OCI-LY7 (cell line): Measurements from ENCODE around the gene HEATR5B. TPM values are rescaled to one million over a fixed set of nuclear protein-coding genes. Genes with fewer than 3 reads are reported as not detected.

ENCODE experiments used
- BruUV-seq: library from RNA; stranded (reverse); fragments of 400-500 nt; replicated peaks from 2 replicates; lab custom pipeline; 2021; lab: Mats Ljungman, UMichigan
- CTCF ChIA-PET: fragments of 300-600 bp; sonication (Branson Sonifier 250); formaldehyde crosslinking; loops from one replicate; lab custom pipeline; 2022; ENCODE audit warnings: antibody characterized with exemption; ENCODE audit not compliant: unreplicated experiment; lab: Charles Lee
- POLR2A ChIA-PET: fragments of 300-600 bp; sonication (Branson Sonifier 250); formaldehyde crosslinking; loops from one replicate; lab custom pipeline; 2022; ENCODE audit warnings: antibody characterized with exemption; lab: Charles Lee
- DNase-seq: peaks from one replicate; pipeline ENCODE4 v3.0.0-alpha.2; 2015; ENCODE audit warnings: low spot score
- H2AFZ ChIP-seq: fragments of 200-600 bp; sonication (generic), shearing (Covaris generic); 2 replicates; pipeline ENCODE4 v1.6.1; 2014; ENCODE audit warnings: mild to moderate bottlenecking, antibody characterized with exemption, low read length, moderate library complexity
- H3K27ac ChIP-seq: fragments of 200-600 bp; sonication (generic); 2 replicates; pipeline ENCODE4 v1.5.1; 2014; ENCODE audit warnings: mixed run types, low read depth, mild to moderate bottlenecking, moderate library complexity, low read length, inconsistent platforms; ENCODE audit not compliant: poor library complexity, severe bottlenecking
- H3K36me3 ChIP-seq: fragments of 200-600 bp; sonication (generic); 2 replicates; pipeline ENCODE4 v1.6.1; 2014; ENCODE audit warnings: mild to moderate bottlenecking, antibody characterized with exemption, low read length, moderate library complexity, mixed read lengths; ENCODE audit not compliant: insufficient read depth
- H3K4me1 ChIP-seq: fragments of 200-600 bp; sonication (generic); 2 replicates; pipeline ENCODE4 v1.5.1; 2014; ENCODE audit warnings: mild to moderate bottlenecking, low read length; ENCODE audit not compliant: insufficient read depth, poor library complexity, severe bottlenecking
- H3K4me2 ChIP-seq: fragments of 200-600 bp; sonication (generic); 2 replicates; pipeline ENCODE4 v1.6.1; 2014; ENCODE audit warnings: mild to moderate bottlenecking, low read length
- H3K4me3 ChIP-seq: fragments of 200-600 bp; sonication (generic); 2 replicates; pipeline ENCODE4 v1.5.1; 2014; ENCODE audit warnings: mild to moderate bottlenecking, low read depth, low read length; ENCODE audit not compliant: poor library complexity, severe bottlenecking
- H3K79me2 ChIP-seq: fragments of 200-600 bp; sonication (generic); 2 replicates; pipeline ENCODE4 v1.6.1; 2016; ENCODE audit warnings: low read depth, mild to moderate bottlenecking, low read length, moderate library complexity, mixed read lengths; ENCODE audit not compliant: insufficient read depth
- H3K9me2 ChIP-seq: fragments of 200-600 bp; sonication (generic); 2 replicates; pipeline ENCODE4 v1.6.1; 2016; ENCODE audit warnings: mild to moderate bottlenecking, low read length, mixed read lengths; ENCODE audit not compliant: insufficient read depth
- H3K9me3 ChIP-seq: fragments of 200-600 bp; sonication (generic); 2 replicates; pipeline ENCODE4 v1.6.1; 2014; ENCODE audit warnings: mild to moderate bottlenecking, mixed run types, low read length, mixed read lengths
- H4K20me1 ChIP-seq: fragments of 200-600 bp; sonication (generic); 2 replicates; pipeline ENCODE4 v1.6.1; 2014; ENCODE audit warnings: mild to moderate bottlenecking, antibody characterized with exemption, low read length, moderate library complexity, mixed read lengths; ENCODE audit not compliant: insufficient read depth
- EZH2phosphoT487 ChIP-seq: fragments of 200-600 bp; sonication (generic); IDR thresholded peaks from 2 replicates; pipeline ENCODE4 v1.6.1; 2018; ENCODE audit warnings: low read depth, borderline replicate concordance, mild to moderate bottlenecking, mixed run types, antibody characterized with exemption, low read length, moderate library complexity, mixed read lengths
- intact Hi-C: fragments of 100-400 bp; cut with micrococcal nuclease; formaldehyde crosslinking; loops from one replicate; pipeline ENCODE4 v1.10.0; 2022; ENCODE audit not compliant: unreplicated experiment
- total RNA-seq, 2 experiments: library from RNA; depleted of rRNA in 1 of 2; stranded (reverse); fragments of >200 nt in 1 of 2; shearing (Covaris generic) in 1 of 2; gene quantifications; 2 replicates each; pipeline ENCODE4 v1.2.3, GENCODE V29; 2014 to 2022
- TF ChIP-seq, protein P1 (sequence below): fragments of 200-600 bp; sonication (generic); conservative IDR thresholded peaks from 2 replicates; pipeline ENCODE4 v1.5.1; 2014; ENCODE audit warnings: mild to moderate bottlenecking, antibody characterized with exemption, low read length, moderate library complexity, mixed read lengths

The HEATR5B gene
- total RNA-seq, 2 experiments from 2014 or later, result 23.8 to 34.5 TPM

- CTCF ChIA-PET, result no interaction called here
- intact Hi-C loops, result no loop called here
Measured at GRCh38 chr2:37105150-37105549, 21.0 kb upstream of the HEATR5B start.

DNA sequence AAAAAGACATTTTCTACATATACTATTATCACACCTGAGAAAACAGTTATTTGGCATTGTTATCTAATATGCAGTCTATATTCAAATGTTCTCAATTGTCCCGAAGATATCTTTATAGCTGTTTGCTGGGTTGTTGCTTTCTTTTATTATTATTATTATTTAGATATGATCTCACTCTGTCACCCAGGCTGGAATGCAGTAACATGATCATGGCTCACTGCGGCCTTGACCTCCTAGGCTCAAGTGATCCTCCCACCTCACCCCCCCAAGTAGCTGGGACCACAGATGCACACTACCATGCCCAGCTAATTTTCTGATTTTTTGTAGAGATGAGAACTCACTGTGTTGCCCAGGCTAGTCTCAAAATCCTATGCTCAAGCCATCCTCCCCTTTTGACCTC is 20.0 kb upstream of the HEATR5B start:
- TF ChIP-seq, protein P1, sequence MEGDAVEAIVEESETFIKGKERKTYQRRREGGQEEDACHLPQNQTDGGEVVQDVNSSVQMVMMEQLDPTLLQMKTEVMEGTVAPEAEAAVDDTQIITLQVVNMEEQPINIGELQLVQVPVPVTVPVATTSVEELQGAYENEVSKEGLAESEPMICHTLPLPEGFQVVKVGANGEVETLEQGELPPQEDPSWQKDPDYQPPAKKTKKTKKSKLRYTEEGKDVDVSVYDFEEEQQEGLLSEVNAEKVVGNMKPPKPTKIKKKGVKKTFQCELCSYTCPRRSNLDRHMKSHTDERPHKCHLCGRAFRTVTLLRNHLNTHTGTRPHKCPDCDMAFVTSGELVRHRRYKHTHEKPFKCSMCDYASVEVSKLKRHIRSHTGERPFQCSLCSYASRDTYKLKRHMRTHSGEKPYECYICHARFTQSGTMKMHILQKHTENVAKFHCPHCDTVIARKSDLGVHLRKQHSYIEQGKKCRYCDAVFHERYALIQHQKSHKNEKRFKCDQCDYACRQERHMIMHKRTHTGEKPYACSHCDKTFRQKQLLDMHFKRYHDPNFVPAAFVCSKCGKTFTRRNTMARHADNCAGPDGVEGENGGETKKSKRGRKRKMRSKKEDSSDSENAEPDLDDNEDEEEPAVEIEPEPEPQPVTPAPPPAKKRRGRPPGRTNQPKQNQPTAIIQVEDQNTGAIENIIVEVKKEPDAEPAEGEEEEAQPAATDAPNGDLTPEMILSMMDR, result no peak
- no peak for TF ChIP-seq EZH2phosphoT487
- DNase-seq, result no peak
- no peaks in the 10 kb centered on the region for H3K79me2 ChIP-seq
- intact Hi-C loops, result no loop called here
- H3K9me2 ChIP-seq, result no peaks in the 10 kb centered on the region
- no peak overlapping the region for H3K27ac ChIP-seq
- no TSS peak for BruUV-seq
- no peak overlapping the region for H3K4me2 ChIP-seq
- H2AFZ ChIP-seq, result no peak overlapping the region
- POLR2A ChIA-PET, result interaction anchor here (1.0 to 1.2 kb wide), 2 partner anchors 11 to 36 kb away, joined by 3 to 4 read pairs; no protein-coding TSS in a partner anchor
- CTCF ChIA-PET, result no interaction called here
- H3K4me3 ChIP-seq, result no peak overlapping the region
- no peaks in the 10 kb centered on the region for H4K20me1 ChIP-seq
- H3K9me3 ChIP-seq, result no peaks in the 10 kb centered on the region
- no peaks in the 10 kb centered on the region for H3K4me1 ChIP-seq
- peaks cover 10% of the 10 kb centered on the region for H3K36me3 ChIP-seq

More at GRCh38 chr2:37105150-37105549, 21.0 kb upstream of the HEATR5B start:
- Histone ChIP-seq H3K79me2 (no peaks in the 10 kb centered on the region), H3K9me2 (no peaks in the 10 kb centered on the region), H3K27ac (no peak overlapping the region), H3K9me3 (no peaks in the 10 kb centered on the region), H3K4me1 (no peaks in the 10 kb centered on the region), H3K4me3 (no peak overlapping the region), H3K4me2 (no peak overlapping the region), H3K36me3 (peaks cover 6% of the 10 kb centered on the region; the same call in 1 of the 2 replicates), H4K20me1 (no peaks in the 10 kb centered on the region), H2AFZ (no peak overlapping the region)
- no TSS peak for BruUV-seq
- POLR2A ChIA-PET, result interaction anchor here (0.9 kb wide), 1 partner anchor 13 kb away, joined by 3 read pairs; no protein-coding TSS in a partner anchor
- DNase-seq, result no peak
- TF ChIP-seq EZH2phosphoT487, result no peak
- TF ChIP-seq, protein P1, result no peak

DNA sequence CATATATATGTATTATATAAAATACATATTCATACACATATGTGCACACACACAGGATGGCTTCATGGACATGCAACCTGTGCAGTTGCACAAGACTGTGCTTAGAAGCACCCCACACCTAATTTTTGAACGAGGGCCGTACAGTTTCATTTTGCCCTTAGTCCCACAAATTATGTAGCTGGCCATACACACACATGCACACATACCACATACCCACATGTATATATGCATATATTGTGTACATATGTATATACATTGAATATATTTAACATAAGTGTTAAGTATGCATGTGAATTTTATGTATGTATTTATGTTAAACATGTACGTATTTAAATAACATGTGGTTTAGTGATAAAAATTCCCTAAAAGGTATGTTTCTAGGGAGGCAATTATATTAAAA is 18.4 kb upstream of the HEATR5B start:
- CTCF ChIA-PET, result no interaction called here
- Histone ChIP-seq H3K9me3 (no peaks in the 10 kb centered on the region), H4K20me1 (no peaks in the 10 kb centered on the region), H2AFZ (no peak overlapping the region), H3K36me3 (peaks cover 18% of the 10 kb centered on the region), H3K79me2 (no peaks in the 10 kb centered on the region), H3K4me3 (no peak overlapping the region), H3K27ac (no peak overlapping the region), H3K4me1 (no peaks in the 10 kb centered on the region), H3K9me2 (no peaks in the 10 kb centered on the region), H3K4me2 (no peak overlapping the region)
- DNase-seq, result no peak
- intact Hi-C loops, result no loop called here
- BruUV-seq, result no TSS peak
- no peak for TF ChIP-seq EZH2phosphoT487
- POLR2A ChIA-PET, result no interaction called here
